ENCODE results near the gene RAB7A.

Gene RAB7A

GRCh38 chr3:128727996-128728395 lies 2.0 kb downstream of the RAB7A start:
- TF ChIP-seq NFIC (IDR thresholded peaks at IDR 0.05): no peak
- TF ChIP-seq TCF12 (IDR thresholded peaks at IDR 0.05; ENCODE audit: low read depth): no peak
- TF ChIP-seq MAX (IDR thresholded peaks at IDR 0.05): no peak
- TF ChIP-seq EGR1 (IDR thresholded peaks at IDR 0.05): no peak
- TF ChIP-seq USF1 (IDR thresholded peaks at IDR 0.05): no peak
- TF ChIP-seq FOXM1 (IDR thresholded peaks at IDR 0.05; ENCODE audit: borderline replicate concordance, low read depth): no peak
- TF ChIP-seq CEBPB (IDR thresholded peaks at IDR 0.05): no peak
- no peak for TF ChIP-seq YY1 (IDR thresholded peaks at IDR 0.05; ENCODE audit: low read depth)
- TF ChIP-seq EP300 (IDR thresholded peaks at IDR 0.05; ENCODE audit: borderline replicate concordance): no peak
- no peak for TF ChIP-seq TAF1 (IDR thresholded peaks at IDR 0.05; ENCODE audit: low read depth)
- TF ChIP-seq CREB1 (IDR thresholded peaks at IDR 0.05; ENCODE audit: low read depth): no peak
- TF ChIP-seq TEAD4 (IDR thresholded peaks at IDR 0.05): no peak
- TF ChIP-seq REST (IDR thresholded peaks at IDR 0.05; ENCODE audit: low read depth): no peak
- no peak for TF ChIP-seq RAD21 (IDR thresholded peaks at IDR 0.05; ENCODE audit: low read depth)
- no peak for TF ChIP-seq ZBTB7A (IDR thresholded peaks at IDR 0.05; ENCODE audit: low read depth)

GRCh38 chr3:128730471-128730870 lies 4.5 kb downstream of the RAB7A start:
- no peak for TF ChIP-seq CEBPB (IDR thresholded peaks at IDR 0.05)
- TF ChIP-seq NFIC (IDR thresholded peaks at IDR 0.05): no peak
- TF ChIP-seq YY1 (IDR thresholded peaks at IDR 0.05; ENCODE audit: low read depth): no peak
- no peak for TF ChIP-seq TCF12 (IDR thresholded peaks at IDR 0.05; ENCODE audit: low read depth)
- TF ChIP-seq MAX (IDR thresholded peaks at IDR 0.05): no peak
- no peak for TF ChIP-seq ZBTB7A (IDR thresholded peaks at IDR 0.05; ENCODE audit: low read depth)
- TF ChIP-seq TAF1 (IDR thresholded peaks at IDR 0.05; ENCODE audit: low read depth): no peak
- no peak for TF ChIP-seq CREB1 (IDR thresholded peaks at IDR 0.05; ENCODE audit: low read depth)
- no peak for TF ChIP-seq REST (IDR thresholded peaks at IDR 0.05; ENCODE audit: low read depth)
- TF ChIP-seq RAD21 (IDR thresholded peaks at IDR 0.05; ENCODE audit: low read depth): no peak
- no peak for TF ChIP-seq TEAD4 (IDR thresholded peaks at IDR 0.05)
- no peak for TF ChIP-seq EP300 (IDR thresholded peaks at IDR 0.05; ENCODE audit: borderline replicate concordance)
- no peak for TF ChIP-seq EGR1 (IDR thresholded peaks at IDR 0.05)
- TF ChIP-seq USF1 (IDR thresholded peaks at IDR 0.05): no peak
- no peak for TF ChIP-seq FOXM1 (IDR thresholded peaks at IDR 0.05; ENCODE audit: borderline replicate concordance, low read depth)

GRCh38 chr3:128734523-128735189 lies 8.7 kb downstream of the RAB7A start:
- TF ChIP-seq TEAD4 (IDR thresholded peaks at IDR 0.05): no peak
- TF ChIP-seq FOXM1 (IDR thresholded peaks at IDR 0.05; ENCODE audit: borderline replicate concordance, low read depth): no peak
- TF ChIP-seq NFIC (IDR thresholded peaks at IDR 0.05): no peak
- no peak for TF ChIP-seq USF1 (IDR thresholded peaks at IDR 0.05)
- no peak for TF ChIP-seq TCF12 (IDR thresholded peaks at IDR 0.05; ENCODE audit: low read depth)
- no peak for TF ChIP-seq EGR1 (IDR thresholded peaks at IDR 0.05)
- TF ChIP-seq CREB1 (IDR thresholded peaks at IDR 0.05; ENCODE audit: low read depth): no peak
- TF ChIP-seq RAD21 (IDR thresholded peaks at IDR 0.05; ENCODE audit: low read depth): no peak
- no peak for TF ChIP-seq YY1 (IDR thresholded peaks at IDR 0.05; ENCODE audit: low read depth)
- TF ChIP-seq REST (IDR thresholded peaks at IDR 0.05; ENCODE audit: low read depth): no peak
- TF ChIP-seq MAX (IDR thresholded peaks at IDR 0.05): no peak
- TF ChIP-seq EP300 (IDR thresholded peaks at IDR 0.05; ENCODE audit: borderline replicate concordance): no peak
- no peak for TF ChIP-seq ZBTB7A (IDR thresholded peaks at IDR 0.05; ENCODE audit: low read depth)
- no peak for TF ChIP-seq TAF1 (IDR thresholded peaks at IDR 0.05; ENCODE audit: low read depth)
- no peak for TF ChIP-seq CEBPB (IDR thresholded peaks at IDR 0.05)
